ENCODE results near the gene FSIP1.

The FSIP1 gene

DNA sequence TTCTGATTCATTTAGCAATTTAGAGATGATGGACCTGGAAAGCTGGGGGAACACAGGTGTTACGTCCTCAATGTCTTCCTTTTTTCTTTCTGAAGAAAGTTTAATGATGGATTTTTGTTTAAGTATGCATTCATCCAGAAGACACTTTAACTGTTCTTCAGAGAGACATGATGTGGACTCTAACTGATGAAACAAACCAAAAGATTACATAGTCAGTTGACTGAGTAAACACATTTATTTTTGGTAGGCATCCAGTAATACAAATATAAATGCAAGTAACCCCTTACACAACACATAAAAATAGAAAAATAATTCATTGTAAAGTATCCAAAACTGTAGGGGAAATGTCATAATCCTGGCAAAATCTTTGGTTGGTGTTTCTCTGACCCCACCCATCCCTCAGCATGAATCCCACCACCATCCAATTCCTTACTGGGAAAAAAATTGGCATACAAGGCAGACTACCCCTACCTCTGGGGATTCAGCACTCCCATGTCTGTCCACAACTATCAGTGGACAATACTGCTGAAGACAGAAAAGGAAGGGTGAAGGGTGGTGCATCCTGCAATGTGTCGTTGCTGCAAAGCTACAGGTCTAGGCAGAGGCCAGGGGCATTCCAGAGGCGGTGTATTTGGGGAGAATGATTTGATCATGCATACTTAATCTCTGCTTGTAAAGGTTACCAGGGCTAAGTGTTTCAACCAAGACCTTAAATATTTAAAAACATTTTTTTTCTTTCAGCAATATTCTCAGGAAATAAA is 164.4 kb downstream of the FSIP1 start:
- no peak for DNase-seq (ENCODE audit: low read depth)

DNA sequence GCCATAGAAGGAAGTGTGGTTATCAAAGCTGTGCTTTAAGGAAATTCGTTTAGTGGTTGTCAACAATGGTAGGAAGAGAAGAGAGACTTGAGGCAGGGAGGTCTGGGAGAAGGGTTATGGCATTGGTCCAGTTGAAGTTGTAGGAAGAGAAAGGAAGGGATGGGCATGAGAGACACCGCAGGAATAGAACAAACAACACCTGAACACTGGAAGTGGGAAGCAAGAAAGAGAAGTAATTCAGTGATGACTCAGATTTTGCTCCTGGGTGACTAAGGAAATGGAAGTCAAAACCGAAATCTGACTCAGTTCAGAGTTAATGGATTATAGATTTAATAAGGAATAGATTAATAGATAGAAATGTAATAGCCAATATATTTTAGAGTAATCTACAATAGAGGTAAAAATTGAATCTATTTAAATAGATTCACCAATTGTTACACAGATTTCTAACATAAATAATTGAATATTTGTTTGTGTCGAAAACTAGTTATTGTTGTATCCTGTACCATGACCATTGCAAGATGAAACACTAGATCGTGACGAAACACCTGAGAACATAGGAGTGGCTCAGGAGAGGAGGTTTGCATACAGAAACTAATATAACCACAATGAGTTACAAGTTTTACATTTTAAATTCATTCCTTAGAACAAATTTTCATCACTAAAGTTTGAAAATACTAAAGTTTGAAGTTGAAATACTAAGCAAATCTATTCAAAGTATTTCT is 165.7 kb downstream of the FSIP1 start:
- DNase-seq (ENCODE audit: low read depth) = no peak

DNA sequence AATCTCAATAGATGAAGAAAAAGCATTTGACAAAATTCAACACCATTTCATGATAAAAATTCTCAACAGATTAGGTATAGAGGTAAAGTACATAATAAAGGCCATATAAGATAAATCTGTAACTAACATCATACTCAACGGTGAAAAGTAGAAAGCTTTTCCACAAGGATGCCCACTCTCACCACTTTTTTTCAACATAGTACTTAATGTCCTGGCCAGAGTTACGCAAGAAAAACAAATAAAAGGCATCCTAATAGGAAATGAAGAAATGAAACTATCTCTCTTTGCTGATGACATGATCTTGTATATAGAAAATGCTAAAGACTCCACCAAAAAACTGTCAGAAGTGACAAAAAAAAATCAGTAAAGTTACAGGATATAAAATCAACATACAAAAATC is 168.8 kb downstream of the FSIP1 start:
- no peak for DNase-seq (ENCODE audit: low read depth)

DNA sequence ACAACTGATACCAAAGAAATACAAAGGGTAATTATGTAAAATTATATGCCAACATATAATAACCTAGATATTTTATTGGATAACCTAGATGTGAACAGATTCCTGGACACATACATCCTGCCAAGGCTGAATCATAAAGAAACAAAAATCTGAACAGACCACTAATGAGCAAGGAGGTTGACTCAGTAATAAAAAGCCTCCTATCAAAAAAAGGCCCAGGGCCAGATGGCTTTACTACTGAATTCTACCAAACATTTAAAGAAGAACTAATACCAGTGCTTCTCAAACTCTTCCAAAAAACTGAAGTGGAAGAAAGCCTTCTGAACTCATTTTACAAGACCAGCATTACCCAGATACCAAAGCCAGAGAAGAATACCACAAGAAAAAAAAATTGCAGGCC is 169.4 kb downstream of the FSIP1 start:
- DNase-seq (ENCODE audit: low read depth) = no peak

DNA sequence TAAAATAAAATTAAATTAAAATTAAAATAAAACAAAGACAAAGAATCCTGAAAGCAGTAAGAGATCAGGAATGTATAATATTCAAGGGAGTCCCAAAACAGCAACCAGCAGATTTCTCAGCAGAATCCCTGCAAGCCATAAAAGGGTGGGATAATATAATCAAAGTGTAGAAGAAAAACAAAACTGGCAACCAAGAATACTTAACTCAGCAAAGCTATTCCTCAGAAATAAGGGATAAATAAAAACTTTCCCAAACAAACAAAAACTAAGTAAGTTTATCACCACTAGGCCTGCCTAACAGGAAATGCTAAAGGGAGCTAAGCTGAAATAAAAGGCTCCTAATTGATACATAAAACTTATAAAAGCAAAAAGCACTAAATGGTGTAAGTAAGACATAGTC is 172.0 kb downstream of the FSIP1 start:
- no peak for DNase-seq (ENCODE audit: low read depth)

DNA sequence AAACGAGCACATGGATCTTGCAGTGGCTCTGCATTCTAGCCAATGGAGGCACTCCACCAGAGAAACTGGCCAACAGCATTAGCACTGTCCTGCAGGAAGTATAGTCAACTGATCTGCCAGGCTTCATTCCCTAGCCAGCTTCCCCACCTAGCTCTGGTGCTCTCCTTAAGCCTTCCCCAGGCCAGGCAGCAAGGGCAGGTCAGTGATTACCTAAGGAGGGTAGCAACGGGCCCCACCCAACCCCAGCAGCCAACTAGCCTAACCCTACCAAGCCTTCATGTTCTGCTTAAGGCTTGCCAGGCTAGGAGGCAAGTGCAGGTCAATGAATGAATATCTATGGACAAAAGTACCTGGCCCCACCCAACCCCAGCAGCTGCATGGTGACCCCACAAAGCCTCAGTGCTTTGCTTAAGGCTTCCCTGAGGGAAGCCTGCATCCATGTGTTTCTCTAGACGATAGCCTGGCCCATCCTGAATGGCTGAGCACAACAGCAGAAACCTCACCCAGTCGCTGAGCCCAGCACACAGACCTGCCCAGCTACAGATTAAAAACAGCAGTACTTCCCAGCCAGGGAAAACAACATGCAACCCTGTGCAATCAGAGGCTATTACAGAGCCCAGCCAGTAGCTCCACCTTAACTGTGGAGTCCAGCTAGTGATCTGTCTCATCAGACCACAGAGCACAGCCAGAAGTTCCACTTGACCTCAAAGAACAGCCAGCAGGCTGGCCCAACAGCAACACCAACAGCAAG is 173.3 kb downstream of the FSIP1 start:
- no peak for DNase-seq (ENCODE audit: low read depth)

DNA sequence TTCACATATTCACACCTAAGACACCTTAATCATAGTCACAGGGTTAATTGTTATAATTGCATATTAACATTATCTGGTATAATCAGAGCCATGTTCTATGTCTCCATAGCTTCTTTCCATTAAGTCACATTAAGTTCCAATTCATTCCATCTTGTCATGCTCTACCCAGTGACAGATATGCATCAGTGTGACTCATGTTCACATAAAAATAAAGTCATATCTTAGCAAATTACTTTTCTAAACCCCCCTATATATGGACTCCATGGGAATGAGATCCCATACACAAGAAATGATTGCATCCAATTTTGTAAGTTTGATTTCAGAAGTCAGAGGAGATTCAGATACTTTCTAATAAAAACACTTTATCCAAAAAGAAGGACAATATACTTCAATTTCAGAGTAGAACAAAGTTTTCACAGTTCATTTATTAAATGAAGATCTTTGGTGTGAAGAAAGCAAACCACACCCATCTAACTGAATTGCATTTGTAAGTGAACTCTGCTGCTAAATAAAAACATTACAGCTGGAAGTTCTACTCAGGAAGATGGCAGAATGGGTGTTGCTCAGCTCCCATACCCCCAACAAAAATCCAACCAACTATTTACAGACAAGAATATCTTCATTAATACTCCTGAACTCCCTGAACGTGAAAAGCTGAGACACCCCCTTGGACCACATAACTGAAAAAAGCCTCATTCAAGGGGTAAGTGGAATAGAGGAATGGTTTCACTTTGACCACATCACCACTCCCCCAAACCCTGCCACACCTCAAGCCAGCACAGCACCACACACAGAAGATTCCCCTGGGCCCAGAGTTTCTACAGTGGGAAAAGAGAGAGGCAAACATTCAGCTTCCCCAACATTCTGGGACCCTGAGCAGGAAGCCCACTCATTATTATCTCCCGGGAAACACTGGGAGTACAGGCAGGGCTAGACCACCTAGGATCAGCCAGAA is 174.2 kb downstream of the FSIP1 start:
- DNase-seq (ENCODE audit: low read depth) = no peak

DNA sequence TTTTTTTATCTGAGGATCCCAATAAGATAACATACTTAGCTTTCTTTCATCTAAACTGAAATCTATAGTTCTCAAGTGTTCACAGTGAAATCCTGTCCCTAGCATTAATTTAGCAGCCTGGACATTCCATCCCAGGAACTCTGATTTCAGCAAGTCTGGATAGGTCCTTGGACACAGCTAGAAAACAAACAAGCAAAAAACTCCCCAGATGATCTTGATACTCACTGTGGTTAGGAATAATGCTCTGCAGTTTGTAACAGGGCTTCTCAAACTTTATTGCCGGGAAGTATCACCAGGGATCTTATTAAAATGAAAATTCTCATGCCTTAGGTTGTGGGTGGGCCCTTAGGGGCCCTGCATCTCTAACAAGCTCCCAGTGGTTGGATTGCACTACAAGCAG is 177.5 kb downstream of the FSIP1 start:
- no peak for DNase-seq (ENCODE audit: low read depth)

DNA sequence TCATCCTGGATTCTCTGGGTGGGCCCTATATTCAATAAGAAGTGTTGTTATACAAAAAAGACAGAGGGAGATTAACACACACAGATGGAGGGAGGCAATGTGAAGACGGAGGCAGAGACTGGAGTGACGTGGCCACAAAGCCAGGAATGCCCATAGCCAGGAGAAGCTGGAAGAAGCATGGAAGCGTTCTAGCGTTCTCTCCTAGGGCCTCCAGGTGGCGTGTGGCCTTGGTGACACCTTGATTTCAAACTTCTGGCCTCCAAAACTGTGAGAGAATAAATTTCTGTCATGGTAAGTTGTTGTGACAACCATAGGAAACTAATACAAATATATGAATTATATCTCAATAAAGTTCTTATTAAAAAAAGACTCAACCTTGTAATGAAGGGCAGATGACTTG is 180.5 kb downstream of the FSIP1 start:
- DNase-seq (ENCODE audit: low read depth) = no peak

DNA sequence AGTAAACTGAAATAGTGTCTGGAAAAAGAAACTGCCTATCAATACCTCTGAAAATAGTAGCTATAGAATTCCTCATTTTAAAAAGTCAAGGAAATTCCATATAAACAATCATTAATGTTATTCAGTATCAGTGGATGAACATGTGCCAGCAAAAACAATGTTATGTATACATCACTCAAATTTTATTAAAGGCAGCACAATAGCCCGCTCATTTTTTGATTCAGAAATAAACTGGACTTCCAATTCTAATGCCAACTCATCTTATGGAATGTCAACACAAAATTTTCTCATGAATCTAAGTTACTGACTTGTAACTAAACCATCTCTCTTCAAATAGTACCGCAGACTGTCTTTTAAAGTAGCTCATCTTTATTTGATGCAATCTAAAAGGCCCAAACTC is 182.8 kb downstream of the FSIP1 start:
- no peak for DNase-seq (ENCODE audit: low read depth)

DNA sequence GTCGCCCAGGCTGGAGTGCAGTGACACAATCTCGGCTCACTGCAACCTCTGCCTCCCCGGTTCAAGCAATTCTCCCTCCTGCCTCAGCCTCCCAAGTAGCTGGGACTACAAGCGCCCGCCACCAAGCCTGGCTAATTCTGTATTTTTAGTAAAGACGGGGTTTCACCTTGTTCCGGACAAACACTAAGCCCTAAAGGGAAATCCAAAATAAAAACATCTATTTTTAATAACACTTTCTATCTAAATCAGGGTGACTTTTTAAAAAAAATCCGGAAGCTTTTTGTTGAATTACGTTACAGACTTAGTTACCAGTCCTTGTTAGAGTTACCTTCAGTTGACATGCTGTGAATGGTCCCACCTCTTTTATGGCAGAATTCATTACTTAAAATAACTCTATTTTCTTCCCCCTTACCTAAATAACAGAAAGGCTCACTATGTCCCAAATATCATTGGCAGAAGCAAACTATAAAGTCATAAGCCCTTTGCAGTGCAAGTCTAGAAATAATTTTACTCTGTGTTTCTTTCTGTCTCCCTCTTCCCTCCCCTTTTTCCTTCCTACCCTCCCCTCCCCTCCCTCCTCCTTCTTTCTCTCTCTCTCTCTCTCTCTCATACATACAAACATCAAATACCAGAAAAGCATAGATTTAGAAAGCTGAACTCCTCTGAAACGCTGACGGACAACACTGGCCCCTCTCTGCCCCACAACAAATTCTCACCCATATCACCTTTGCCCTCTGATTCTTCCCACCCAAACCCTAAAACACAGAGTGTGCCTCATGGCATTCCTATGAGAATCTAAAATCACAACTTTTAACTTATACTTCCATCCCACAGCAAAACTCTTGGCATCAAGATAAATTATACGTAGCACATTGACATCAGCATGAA is 183.4 kb downstream of the FSIP1 start:
- DNase-seq (ENCODE audit: low read depth) = no peak

DNA sequence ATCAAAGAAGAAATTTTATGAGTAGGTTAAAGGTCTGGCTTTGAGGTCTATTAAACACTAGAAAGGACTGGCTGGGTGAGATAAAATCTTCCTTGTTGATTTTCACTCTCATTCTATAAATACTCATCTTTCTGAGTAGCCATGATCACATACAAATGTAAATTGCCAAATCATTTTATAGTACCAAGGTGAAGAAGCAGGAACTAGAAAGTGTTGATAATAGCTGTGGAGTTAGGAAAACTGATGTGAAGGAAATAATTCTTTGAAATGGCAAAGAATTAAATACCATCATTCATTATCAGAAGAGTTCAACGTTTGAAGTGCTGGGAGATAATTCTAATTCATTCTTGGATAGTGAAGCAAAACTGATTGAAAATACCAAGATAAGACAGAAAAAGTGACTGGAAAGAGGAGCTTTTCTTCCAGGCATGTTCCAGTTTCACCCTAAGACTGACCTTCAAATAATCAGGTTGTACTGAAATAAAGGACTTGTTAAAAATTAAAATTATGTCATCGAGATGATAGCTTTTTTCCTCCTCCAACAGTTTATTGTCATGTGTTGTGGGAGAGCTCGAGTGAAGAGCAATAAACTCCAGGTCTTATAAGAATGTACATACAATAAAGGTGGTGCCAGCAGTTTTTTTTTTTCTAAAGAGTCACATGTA is 184.3 kb downstream of the FSIP1 start:
- no peak for DNase-seq (ENCODE audit: low read depth)

DNA sequence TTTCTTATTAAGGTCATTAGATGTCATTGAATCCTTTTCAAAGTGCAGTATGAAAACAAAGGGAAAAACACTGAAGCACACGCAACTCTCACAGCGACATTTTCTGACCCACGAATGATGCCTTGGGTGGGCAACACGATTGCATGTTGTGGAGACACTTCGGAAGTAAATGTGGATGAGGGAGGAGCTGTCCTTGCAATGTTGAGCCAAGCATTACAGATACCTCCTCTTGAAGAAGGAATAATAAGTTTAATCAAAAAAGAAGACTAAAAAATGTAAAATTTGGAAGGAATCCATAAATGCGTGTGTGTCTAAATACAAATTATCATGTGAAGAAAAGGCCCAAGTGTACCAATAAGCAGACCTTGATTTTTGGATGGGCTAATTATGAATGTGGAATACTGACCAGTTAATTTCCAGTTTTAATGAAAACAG is 184.9 kb downstream of the FSIP1 start:
- no peak for DNase-seq (ENCODE audit: low read depth)

DNA sequence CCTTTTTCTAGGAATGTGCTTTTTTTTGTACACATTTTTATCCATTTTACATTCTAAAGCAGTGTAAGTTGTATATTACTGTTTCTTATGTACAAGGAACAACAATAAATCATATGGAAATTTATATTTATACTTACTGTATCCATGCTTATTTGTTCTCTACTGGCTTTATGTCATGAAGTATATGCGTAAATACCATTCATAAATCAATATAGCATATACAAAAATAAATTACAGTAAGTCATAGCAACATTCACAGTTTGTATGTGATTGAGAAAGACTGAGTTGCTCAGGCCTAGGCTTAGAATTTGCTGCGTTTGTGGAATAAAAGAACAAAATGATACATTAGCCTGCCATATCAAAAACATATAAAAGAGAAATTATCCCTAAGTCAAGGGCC is 185.3 kb downstream of the FSIP1 start:
- no peak for DNase-seq (ENCODE audit: low read depth)

DNA sequence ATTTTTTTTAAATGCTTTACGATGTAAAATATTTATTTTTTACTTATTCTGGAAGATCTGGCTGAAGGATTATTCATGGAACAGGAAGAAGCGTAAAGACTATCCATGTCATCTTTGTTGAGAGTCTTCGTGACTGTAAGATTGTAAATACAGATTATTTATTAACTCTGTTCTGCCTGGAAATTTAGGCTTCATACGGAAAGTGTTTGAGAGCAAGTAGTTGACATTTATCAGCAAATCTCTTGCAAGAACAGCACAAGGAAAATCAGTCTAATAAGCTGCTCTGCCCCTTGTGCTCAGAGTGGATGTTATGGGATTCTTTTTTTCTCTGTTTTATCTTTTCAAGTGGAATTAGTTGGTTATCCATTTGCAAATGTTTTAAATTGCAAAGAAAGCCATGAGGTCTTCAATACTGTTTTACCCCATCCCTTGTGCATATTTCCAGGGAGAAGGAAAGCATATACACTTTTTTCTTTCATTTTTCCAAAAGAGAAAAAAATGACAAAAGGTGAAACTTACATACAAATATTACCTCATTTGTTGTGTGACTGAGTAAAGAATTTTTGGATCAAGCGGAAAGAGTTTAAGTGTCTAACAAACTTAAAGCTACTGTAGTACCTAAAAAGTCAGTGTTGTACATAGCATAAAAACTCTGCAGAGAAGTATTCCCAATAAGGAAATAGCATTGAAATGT is 186.1 kb downstream of the FSIP1 start:
- no peak for DNase-seq (ENCODE audit: low read depth)

DNA sequence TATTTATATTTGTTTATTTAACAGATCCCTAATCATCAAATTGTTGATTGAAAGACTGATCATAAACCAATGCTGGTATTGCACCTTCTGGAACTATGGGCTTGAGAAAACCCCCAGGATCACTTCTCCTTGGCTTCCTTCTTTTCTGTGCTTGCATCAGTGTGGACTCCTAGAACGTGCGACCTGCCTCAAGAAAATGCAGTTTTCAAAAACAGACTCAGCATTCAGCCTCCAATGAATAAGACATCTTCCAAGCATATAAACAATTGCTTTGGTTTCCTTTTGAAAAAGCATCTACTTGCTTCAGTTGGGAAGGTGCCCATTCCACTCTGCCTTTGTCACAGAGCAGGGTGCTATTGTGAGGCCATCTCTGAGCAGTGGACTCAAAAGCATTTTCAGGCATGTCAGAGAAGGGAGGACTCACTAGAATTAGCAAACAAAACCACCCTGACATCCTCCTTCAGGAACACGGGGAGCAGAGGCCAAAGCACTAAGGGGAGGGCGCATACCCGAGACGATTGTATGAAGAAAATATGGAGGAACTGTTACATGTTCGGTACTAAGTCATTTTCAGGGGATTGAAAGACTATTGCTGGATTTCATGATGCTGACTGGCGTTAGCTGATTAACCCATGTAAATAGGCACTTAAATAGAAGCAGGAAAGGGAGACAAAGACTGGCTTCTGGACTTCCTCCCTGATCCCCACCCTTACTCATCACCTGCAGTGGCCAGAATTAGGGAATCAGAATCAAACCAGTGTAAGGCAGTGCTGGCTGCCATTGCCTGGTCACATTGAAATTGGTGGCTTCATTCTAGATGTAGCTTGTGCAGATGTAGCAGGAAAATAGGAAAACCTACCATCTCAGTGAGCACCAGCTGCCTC is 187.1 kb downstream of the FSIP1 start:
- DNase-seq (ENCODE audit: low read depth) = no peak

DNA sequence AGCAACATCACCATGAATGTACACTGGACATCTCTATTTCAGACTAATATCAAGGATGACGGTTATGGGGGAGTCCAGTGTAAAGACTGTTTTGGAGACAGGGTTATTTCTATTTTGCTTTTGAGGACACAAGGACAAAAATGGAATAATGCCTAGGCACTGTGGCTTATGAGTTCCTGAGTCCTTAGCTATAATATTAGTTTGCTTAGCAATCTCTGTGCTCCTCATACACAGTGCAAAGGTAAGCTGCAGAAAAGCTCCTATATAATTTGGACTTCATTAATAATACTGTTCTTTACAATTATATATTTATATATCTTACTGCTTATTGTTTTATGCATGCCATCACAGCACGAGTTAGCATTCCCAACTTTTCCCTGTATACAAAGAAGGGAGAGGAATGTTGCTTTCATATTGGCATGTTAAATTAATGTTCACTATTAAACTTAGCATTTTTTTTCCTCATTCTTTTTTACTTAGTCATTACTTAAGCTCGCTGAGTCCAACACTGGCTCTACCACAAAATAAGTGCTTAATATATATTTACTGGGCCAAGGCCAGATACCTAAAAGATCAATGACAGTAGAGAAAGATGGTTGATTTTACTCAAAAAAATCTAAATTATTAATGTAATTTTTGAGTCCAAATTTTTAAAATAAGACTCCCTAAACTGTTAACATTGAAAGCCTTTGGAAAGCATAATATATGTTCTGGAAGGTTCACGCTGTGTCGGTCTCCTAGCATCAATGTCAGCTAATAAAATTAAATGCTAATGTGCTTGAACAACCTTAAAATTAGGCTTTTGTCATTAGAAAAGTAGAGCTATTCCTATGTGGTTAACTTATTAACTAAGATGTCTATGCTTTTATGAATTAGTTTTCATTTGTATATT is 187.9 kb downstream of the FSIP1 start:
- no peak for DNase-seq (ENCODE audit: low read depth)
